Endothelial cell of umbilical vein (primary cell): ENCODE data around the gene ZPR1. TPM values are rescaled to one million over a fixed set of nuclear protein-coding genes. Genes with fewer than 3 reads are reported as not detected.

Source experiments
- BruUV-seq: library from RNA; stranded (reverse); fragments of 400-500 nt; replicated peaks from 2 replicates; lab custom pipeline; 2021; lab: Mats Ljungman, UMichigan
- CTCF ChIA-PET: fragments of 300-600, 350-600 bp; sonication (Branson Sonifier 250); formaldehyde crosslinking; loops from one replicate; lab custom pipeline; 2021; ENCODE audit warnings: antibody characterized with exemption, inconsistent platforms; lab: Charles Lee
- POLR2A ChIA-PET: fragments of 300-600, 350-600 bp; sonication (Branson Sonifier 250); formaldehyde crosslinking; loops from one replicate; lab custom pipeline; 2021; ENCODE audit warnings: antibody characterized with exemption, inconsistent platforms; lab: Charles Lee
- DNase-seq: peaks from one replicate; pipeline ENCODE4 v3.0.0-alpha.2; 2011; ENCODE audit warnings: low read depth, low spot score
- FAIRE-seq: peaks from 2 replicates; lab custom pipeline; 2011; peaks lifted over from hg19 to GRCh38; lab: Jason Lieb, UNC
- H2AFZ ChIP-seq: 2 replicates; pipeline ENCODE4 v1.6.0; 2012; ENCODE audit warnings: low read depth, low read length, control low read depth, inconsistent platforms
- H3K27ac ChIP-seq: 2 replicates; pipeline ENCODE4 v1.5.1; 2011; ENCODE audit warnings: low read depth, mild to moderate bottlenecking, control low read depth, low read length, moderate library complexity; ENCODE audit not compliant: insufficient read depth
- H3K27me3 ChIP-seq, 2 experiments: 2 replicates each; pipeline versions ENCODE4 v1.6.0 to v1.6.1; 2011; ENCODE audit warnings: low read length in 2 of 2, mixed read lengths in 1 of 2; ENCODE audit not compliant: control insufficient read depth in 2 of 2, insufficient read depth in 2 of 2
- H3K36me3 ChIP-seq, 2 experiments: 2 replicates in 1 of 2; 3 replicates in 1 of 2; pipeline ENCODE4 v1.5.1; 2011; ENCODE audit warnings: low read length in 2 of 2, mild to moderate bottlenecking in 1 of 2, moderate library complexity in 1 of 2; ENCODE audit not compliant: control insufficient read depth in 2 of 2, insufficient read depth in 2 of 2; ENCODE audit errors: extremely low read depth in 1 of 2
- H3K4me1 ChIP-seq: 3 replicates; pipeline ENCODE4 v1.5.1; 2011; ENCODE audit warnings: mild to moderate bottlenecking, low read length; ENCODE audit not compliant: control insufficient read depth, insufficient read depth; ENCODE audit errors: extremely low read depth
- H3K4me2 ChIP-seq: 2 replicates; pipeline ENCODE4 v1.6.1; 2011; ENCODE audit warnings: low read length, control low read depth, mixed read lengths; ENCODE audit not compliant: insufficient read depth
- H3K4me3 ChIP-seq, 3 experiments: fragments of 200-600 bp in 1 of 3; sonication (generic), shearing (Covaris generic) in 1 of 3; replicated peaks in 1 of 3; 2 replicates each; pipeline ENCODE4 v1.5.1; 2011 to 2016; ENCODE audit warnings: control low read depth in 3 of 3, low read length in 3 of 3, mild to moderate bottlenecking in 2 of 3, inconsistent platforms in 1 of 3, low read depth in 1 of 3, moderate library complexity in 1 of 3; ENCODE audit not compliant: insufficient read depth in 1 of 3
- H3K79me2 ChIP-seq: 2 replicates; pipeline ENCODE4 v1.6.0; 2012; ENCODE audit warnings: low read length, inconsistent platforms; ENCODE audit not compliant: control insufficient read depth, insufficient read depth
- H3K9ac ChIP-seq: replicated peaks from 2 replicates; pipeline ENCODE3; 2011; ENCODE audit warnings: low read length, control low read depth; ENCODE audit not compliant: insufficient read depth; ENCODE audit errors: extremely low read depth
- H3K9me1 ChIP-seq: replicated peaks from 3 replicates; pipeline ENCODE4 v1.6.0; 2011; ENCODE audit warnings: mild to moderate bottlenecking, low read length; ENCODE audit not compliant: control insufficient read depth, insufficient read depth; ENCODE audit errors: extremely low read depth
- H3K9me3 ChIP-seq: replicated peaks from 2 replicates; pipeline ENCODE4 v1.5.1; 2012; ENCODE audit warnings: low read length, inconsistent platforms; ENCODE audit not compliant: control insufficient read depth, insufficient read depth
- H4K20me1 ChIP-seq: replicated peaks from 2 replicates; pipeline ENCODE3; 2011; ENCODE audit warnings: mild to moderate bottlenecking, low read length; ENCODE audit not compliant: control insufficient read depth, insufficient read depth; ENCODE audit errors: extremely low read depth
- EZH2 ChIP-seq: IDR thresholded peaks from 2 replicates; pipeline ENCODE4 v1.6.1; 2012; ENCODE audit warnings: borderline replicate concordance, low read depth, mild to moderate bottlenecking, moderate library complexity, low read length, inconsistent platforms; ENCODE audit not compliant: severe bottlenecking
- FOS ChIP-seq: IDR thresholded peaks from 2 replicates; pipeline ENCODE4 v1.6.1; 2011; ENCODE audit warnings: mild to moderate bottlenecking, low read length, moderate library complexity, borderline replicate concordance; ENCODE audit not compliant: insufficient read depth
- GATA2 ChIP-seq: IDR thresholded peaks from 2 replicates; pipeline ENCODE4 v1.7.0; 2011; ENCODE audit warnings: low read depth, mild to moderate bottlenecking, moderate library complexity, mixed read lengths, low read length; ENCODE audit not compliant: insufficient read length, insufficient read depth
- JUN ChIP-seq: IDR thresholded peaks from 2 replicates; pipeline ENCODE4 v1.6.1; 2011; ENCODE audit warnings: borderline replicate concordance, low read depth; ENCODE audit not compliant: insufficient read length, insufficient read depth
- MYC ChIP-seq: IDR thresholded peaks from one replicate; pipeline ENCODE4 v1.6.1; 2011; ENCODE audit warnings: mild to moderate bottlenecking, low read depth, low read length
- POLR2A ChIP-seq: IDR thresholded peaks from 2 replicates; pipeline ENCODE4 v1.6.1; 2012; ENCODE audit warnings: low read depth, mild to moderate bottlenecking, control low read depth, low read length
- POLR2AphosphoS5 ChIP-seq: IDR thresholded peaks from 2 replicates; pipeline ENCODE4 v1.6.1; 2012; ENCODE audit warnings: low read depth, mild to moderate bottlenecking, control low read depth, low read length, moderate library complexity; ENCODE audit not compliant: insufficient read depth
- dilution Hi-C: fragments of 300-500 bp; cut with MboI; formaldehyde crosslinking; loops from one replicate; pipeline ENCODE4 v1.15.0; 2019; ENCODE audit warnings: low sequenced_read_pairs; ENCODE audit not compliant: extremely low pct_ligation_motif_present
- intact Hi-C: fragments of 100-400 bp; cut with micrococcal nuclease; formaldehyde crosslinking; loops from one replicate; pipeline ENCODE4 v1.10.0; 2022
- polyA plus RNA-seq, 4 experiments: library from polyadenylated mRNA; depleted of rRNA in 3 of 4; stranded (reverse) in 3 of 4; unstranded in 1 of 4; fragments of >200 nt; gene quantifications; 2 replicates each; pipeline versions ENCODE4 v1.2.1 to v1.2.3, GENCODE V29; 2011 to 2012; ENCODE audit warnings: missing spikeins in 1 of 4
- total RNA-seq: library from RNA; stranded (reverse); gene quantifications from 2 replicates; pipeline ENCODE4 v1.2.3, GENCODE V29; 2021
- TF ChIP-seq, protein P1 (sequence below), 2 donors: IDR thresholded peaks; 1 replicate in 1 of 2; 2 replicates in 1 of 2; pipeline ENCODE4 v1.5.1; 2011; ENCODE audit warnings: low read length in 2 of 2, mild to moderate bottlenecking in 2 of 2, moderate library complexity in 2 of 2, control low read depth in 1 of 2, inconsistent platforms in 1 of 2, low read depth in 1 of 2; ENCODE audit not compliant: insufficient read depth in 1 of 2; ENCODE audit errors: extremely low read depth in 1 of 2
- TF ChIP-seq, protein P2 (sequence below): IDR thresholded peaks from 2 replicates; pipeline ENCODE4 v1.6.1; 2011; ENCODE audit not compliant: insufficient read depth, insufficient read length

ZPR1 gene
- total and polyA plus RNA-seq, 2 donors (not counting 3 experiments of a cell fraction or from before 2014, with no cell fraction given): 22.6 to 54.5 TPM

DNA sequence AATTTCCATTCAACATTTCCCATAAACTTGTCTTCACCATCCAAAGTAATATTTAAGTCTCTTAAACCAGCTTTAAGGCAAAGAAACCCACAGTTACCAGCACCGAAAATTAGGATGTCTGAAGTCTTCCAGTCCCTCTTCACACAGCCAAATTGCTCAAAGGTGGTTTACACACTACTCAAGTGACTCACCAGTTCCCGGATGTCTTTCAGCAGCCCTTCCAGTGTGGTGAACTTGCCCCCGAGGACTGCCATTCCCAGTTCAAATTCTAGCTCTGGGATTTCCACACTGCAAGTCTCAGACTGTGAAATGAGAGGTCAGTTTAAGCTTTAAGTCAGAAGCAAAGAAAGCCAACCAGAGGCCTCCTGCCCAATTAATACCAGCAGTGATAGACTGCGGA is 5.1 kb downstream of the ZPR1 start:
- ChIA-PET POLR2A (no interaction called here), CTCF (interaction anchor here (0.7 to 1.3 kb wide), 2 partner anchors 8 to 53 kb away, joined by 4 to 10 read pairs; partner anchors contain the start of gene APOA5)
- Histone ChIP-seq H3K4me1 (peaks cover 7% of the 10 kb centered on the region), H3K9me1 (no peaks in the 10 kb centered on the region), H4K20me1 (no peaks in the 10 kb centered on the region), H3K27ac (no peak overlapping the region), H3K4me3 (no peak overlapping the region), H3K4me2 (no peak overlapping the region), H2AFZ (no peak overlapping the region), H3K27me3 (no peaks in the 10 kb centered on the region), H3K9ac (no peak overlapping the region), H3K79me2 (peaks cover 15% of the 10 kb centered on the region), H3K9me3 (no peaks in the 10 kb centered on the region), H3K36me3 (peaks cover 35 to 43% of the 10 kb centered on the region in 2 experiments)
- no TSS peak for BruUV-seq
- FAIRE-seq (no peak), DNase-seq (no peak)
- intact Hi-C loops (no loop called here), dilution Hi-C loops (no loop called here)
- TF ChIP-seq POLR2A: no peak
- TF ChIP-seq, protein P1, sequence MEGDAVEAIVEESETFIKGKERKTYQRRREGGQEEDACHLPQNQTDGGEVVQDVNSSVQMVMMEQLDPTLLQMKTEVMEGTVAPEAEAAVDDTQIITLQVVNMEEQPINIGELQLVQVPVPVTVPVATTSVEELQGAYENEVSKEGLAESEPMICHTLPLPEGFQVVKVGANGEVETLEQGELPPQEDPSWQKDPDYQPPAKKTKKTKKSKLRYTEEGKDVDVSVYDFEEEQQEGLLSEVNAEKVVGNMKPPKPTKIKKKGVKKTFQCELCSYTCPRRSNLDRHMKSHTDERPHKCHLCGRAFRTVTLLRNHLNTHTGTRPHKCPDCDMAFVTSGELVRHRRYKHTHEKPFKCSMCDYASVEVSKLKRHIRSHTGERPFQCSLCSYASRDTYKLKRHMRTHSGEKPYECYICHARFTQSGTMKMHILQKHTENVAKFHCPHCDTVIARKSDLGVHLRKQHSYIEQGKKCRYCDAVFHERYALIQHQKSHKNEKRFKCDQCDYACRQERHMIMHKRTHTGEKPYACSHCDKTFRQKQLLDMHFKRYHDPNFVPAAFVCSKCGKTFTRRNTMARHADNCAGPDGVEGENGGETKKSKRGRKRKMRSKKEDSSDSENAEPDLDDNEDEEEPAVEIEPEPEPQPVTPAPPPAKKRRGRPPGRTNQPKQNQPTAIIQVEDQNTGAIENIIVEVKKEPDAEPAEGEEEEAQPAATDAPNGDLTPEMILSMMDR (IDR thresholded peaks at IDR 0.05; ENCODE audit: extremely low read depth in 1 of 2, insufficient read depth in 1 of 2, low read depth in 1 of 2, low read length in 2 of 2): no peak
- TF ChIP-seq POLR2AphosphoS5: no peak
- TF ChIP-seq, protein P2, sequence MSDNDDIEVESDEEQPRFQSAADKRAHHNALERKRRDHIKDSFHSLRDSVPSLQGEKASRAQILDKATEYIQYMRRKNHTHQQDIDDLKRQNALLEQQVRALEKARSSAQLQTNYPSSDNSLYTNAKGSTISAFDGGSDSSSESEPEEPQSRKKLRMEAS: no peak
- TF ChIP-seq JUN: no peak
- TF ChIP-seq MYC: no peak
- TF ChIP-seq GATA2: no peak
- no peak for TF ChIP-seq EZH2
- TF ChIP-seq FOS: no peak
